K562 (cell line): ENCODE data around the gene TMEM234. TPM values are rescaled to one million over a fixed set of nuclear protein-coding genes. Genes with fewer than 3 reads are reported as not detected.

Source experiments
- CBFA2T2 ChIP-seq: fragments of 450-650 bp; conservative IDR thresholded peaks from 2 replicates; pipeline ENCODE4 v1.6.1; 2017; ENCODE audit warnings: mild to moderate bottlenecking
- DMBX1 ChIP-seq: fragments of 250-450 bp; sonication (Bioruptor Pico); IDR thresholded peaks from 2 replicates; pipeline ENCODE4 v1.8.0; 2022; ENCODE audit warnings: inconsistent platforms, mild to moderate bottlenecking, moderate library complexity, borderline replicate concordance
- HDAC1 ChIP-seq, 2 experiments: fragments of 450-650 bp; IDR thresholded peaks; 2 replicates each; pipeline ENCODE4 v1.6.1; 2016 to 2017; ENCODE audit warnings: inconsistent platforms in 1 of 2, mild to moderate bottlenecking in 1 of 2, moderate library complexity in 1 of 2
- JUND ChIP-seq, 2 experiments: IDR thresholded peaks; 2 replicates in 1 of 2; 3 replicates in 1 of 2; pipeline ENCODE4 v1.6.1; 2011; ENCODE audit warnings: borderline replicate concordance in 2 of 2, low read depth in 2 of 2, low read length in 2 of 2, improper control_type of control experiment in 1 of 2, missing biosample characterization in 1 of 2, missing genetic modification characterization in 1 of 2, missing genetic modification reagents in 1 of 2
- MYC ChIP-seq, 2 experiments: fragments of 250-450 bp in 1 of 2; sonication (Bioruptor Pico) in 1 of 2; IDR thresholded peaks; 2 replicates each; pipeline versions ENCODE4 v1.5.1 to v1.6.1; 2012 to 2021; ENCODE audit warnings: low read depth in 2 of 2, borderline replicate concordance in 1 of 2, improper control_type of control experiment in 1 of 2, low read length in 1 of 2, mild to moderate bottlenecking in 1 of 2, moderate library complexity in 1 of 2
- POLR3G ChIP-seq: IDR thresholded peaks from 2 replicates; pipeline ENCODE4 v1.6.1; 2011; ENCODE audit not compliant: insufficient read length, insufficient replicate concordance; ENCODE audit errors: extremely low read depth
- SLC30A9 ChIP-seq: fragments of 250-450 bp; sonication (Bioruptor Pico); IDR thresholded peaks from 2 replicates; pipeline ENCODE4 v1.8.0; 2022; ENCODE audit warnings: mild to moderate bottlenecking, moderate library complexity
- SMAD4 ChIP-seq: fragments of 250-450 bp; sonication (Bioruptor Pico); conservative IDR thresholded peaks from 2 replicates; pipeline ENCODE4 v1.8.0; 2021; ENCODE audit warnings: inconsistent platforms, mild to moderate bottlenecking, moderate library complexity
- THRAP3 ChIP-seq: fragments of 450-650 bp; IDR thresholded peaks from 2 replicates; pipeline ENCODE4 v1.6.1; 2016; ENCODE audit warnings: mild to moderate bottlenecking, inconsistent platforms, borderline replicate concordance
- ZFX ChIP-seq: sonication (generic); formaldehyde crosslinking; IDR thresholded peaks from 2 replicates; pipeline ENCODE4 v1.8.0; 2022; ENCODE audit warnings: mild to moderate bottlenecking, missing genetic modification reagents, moderate library complexity
- ZNF717 ChIP-seq: fragments of 250-450 bp; sonication (Bioruptor Pico); IDR thresholded peaks from 2 replicates; pipeline ENCODE4 v1.5.0; 2021
- polyA plus RNA-seq, 8 experiments: library from polyadenylated mRNA; depleted of rRNA in 4 of 8; stranded (reverse) in 5 of 8; unstranded in 3 of 8; fragments of >200 nt; fragmentation: Nextera tagmentation in 2 of 8; fragmentation: Illumina TruSeq in 1 of 8; extraction: Ambion mirVana in 2 of 8; extraction: Trizol in 1 of 8; gene quantifications; 2 replicates each; pipeline versions ENCODE4 v1.2.1 to v1.2.3, GENCODE V29; 2011 to 2014; ENCODE audit warnings: inconsistent platforms in 1 of 8, missing spikeins in 1 of 8
- total RNA-seq, 7 experiments: library from RNA; depleted of rRNA in 6 of 7; stranded (reverse); fragments of >200 nt in 6 of 7; fragmentation: Illumina TruSeq in 2 of 7; extraction: Trizol in 2 of 7; gene quantifications; 2 replicates each; pipeline versions ENCODE4 v1.2.1 to v1.2.3, GENCODE V29; 2011 to 2021; ENCODE audit warnings: low replicate concordance in 1 of 7
- TF ChIP-seq, protein P1 (sequence below): fragments of 450-650 bp; IDR thresholded peaks from 2 replicates; pipeline ENCODE4 v1.6.1; 2014; ENCODE audit warnings: low read depth, mild to moderate bottlenecking, moderate library complexity, borderline replicate concordance
- TF ChIP-seq, protein P2 (sequence below), 2 experiments: fragments of 450-650 bp in 1 of 2; sonication (generic) in 1 of 2; formaldehyde crosslinking; conservative IDR thresholded peaks; 2 replicates each; pipeline versions ENCODE4 v1.4.0 to v1.8.1; 2020 to 2022; ENCODE audit warnings: mild to moderate bottlenecking in 1 of 2, missing genetic modification reagents in 1 of 2

TMEM234 gene
- total and polyA plus RNA-seq, 9 of the 15 experiments (the other 6 are each of a cell fraction or from before 2014, with no cell fraction given) = 5.0 to 12.9 (median 7.6) TPM

DNA sequence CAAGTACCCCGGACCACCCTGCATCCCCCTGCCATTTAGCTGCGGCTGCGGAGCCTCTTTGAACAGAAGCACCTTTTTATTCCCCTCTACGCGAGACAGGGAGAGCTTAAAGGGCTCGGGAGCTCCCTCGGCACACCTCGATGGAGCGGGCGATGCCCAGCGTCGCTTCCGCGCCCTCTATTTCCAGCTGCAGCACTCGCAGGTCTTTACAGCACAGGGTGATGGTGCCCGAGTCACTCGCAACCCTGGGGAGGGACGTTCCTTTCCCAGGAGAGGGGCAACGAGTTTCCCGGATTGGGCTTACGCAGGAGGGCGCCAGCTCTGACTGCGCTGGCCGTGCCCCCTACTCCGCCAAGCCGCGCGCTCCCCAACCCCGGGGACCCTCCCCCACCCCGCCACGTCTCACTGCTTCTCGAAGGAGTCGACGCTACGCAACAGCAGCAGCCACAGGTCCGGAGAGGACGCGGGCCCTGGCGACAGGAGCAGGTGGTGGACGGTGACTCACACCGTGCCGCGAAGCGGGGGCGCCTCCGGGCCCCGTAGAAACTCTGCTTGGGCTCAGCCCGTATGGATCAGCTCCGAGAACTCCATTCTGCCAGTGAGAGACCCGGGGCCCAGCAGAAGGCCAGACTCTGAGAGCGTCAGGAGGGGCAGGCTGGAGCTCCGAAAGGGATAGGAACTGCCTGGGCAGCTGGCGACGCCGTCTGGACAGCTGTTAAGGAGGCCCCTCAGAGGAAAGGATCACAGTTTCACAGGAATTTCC, 19.0 kb upstream of the TMEM234 start (continued):
- TF ChIP-seq, protein P1, sequence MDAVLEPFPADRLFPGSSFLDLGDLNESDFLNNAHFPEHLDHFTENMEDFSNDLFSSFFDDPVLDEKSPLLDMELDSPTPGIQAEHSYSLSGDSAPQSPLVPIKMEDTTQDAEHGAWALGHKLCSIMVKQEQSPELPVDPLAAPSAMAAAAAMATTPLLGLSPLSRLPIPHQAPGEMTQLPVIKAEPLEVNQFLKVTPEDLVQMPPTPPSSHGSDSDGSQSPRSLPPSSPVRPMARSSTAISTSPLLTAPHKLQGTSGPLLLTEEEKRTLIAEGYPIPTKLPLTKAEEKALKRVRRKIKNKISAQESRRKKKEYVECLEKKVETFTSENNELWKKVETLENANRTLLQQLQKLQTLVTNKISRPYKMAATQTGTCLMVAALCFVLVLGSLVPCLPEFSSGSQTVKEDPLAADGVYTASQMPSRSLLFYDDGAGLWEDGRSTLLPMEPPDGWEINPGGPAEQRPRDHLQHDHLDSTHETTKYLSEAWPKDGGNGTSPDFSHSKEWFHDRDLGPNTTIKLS = peak; percentile 32; the same call in 1 of the 2 replicates
- TF ChIP-seq THRAP3 = no peak
- TF ChIP-seq SMAD4 (CRISPR knock-in tag) = peak; percentile 45; the same call in 1 of the 2 replicates
- TF ChIP-seq HDAC1 (IDR thresholded peaks at IDR 0.05) = 0 out of 4 replicates have a peak, but pooled peaks of 1 of the 2 experiments have one; percentile 10
- no peak for TF ChIP-seq DMBX1 (CRISPR knock-in tag)
- TF ChIP-seq ZNF717 (CRISPR knock-in tag) = no peak
- peak; percentile 84 for TF ChIP-seq JUND (IDR thresholded peaks at IDR 0.05; ENCODE audit: borderline replicate concordance, low read depth, low read length)
- TF ChIP-seq JUND (tag; IDR thresholded peaks at IDR 0.05; ENCODE audit: borderline replicate concordance, low read depth, low read length) = 0 out of 3 replicates have a peak, but pooled peaks have one; percentile 18
- no peak for TF ChIP-seq MYC (IDR thresholded peaks at IDR 0.05; ENCODE audit: low read depth, low read length)
- no peak for TF ChIP-seq MYC (CRISPR knock-in tag; IDR thresholded peaks at IDR 0.05; ENCODE audit: borderline replicate concordance, low read depth)
- TF ChIP-seq SLC30A9 = no peak
- no peak for TF ChIP-seq POLR3G
- peak; percentile 33 for TF ChIP-seq CBFA2T2
- TF ChIP-seq, protein P2, sequence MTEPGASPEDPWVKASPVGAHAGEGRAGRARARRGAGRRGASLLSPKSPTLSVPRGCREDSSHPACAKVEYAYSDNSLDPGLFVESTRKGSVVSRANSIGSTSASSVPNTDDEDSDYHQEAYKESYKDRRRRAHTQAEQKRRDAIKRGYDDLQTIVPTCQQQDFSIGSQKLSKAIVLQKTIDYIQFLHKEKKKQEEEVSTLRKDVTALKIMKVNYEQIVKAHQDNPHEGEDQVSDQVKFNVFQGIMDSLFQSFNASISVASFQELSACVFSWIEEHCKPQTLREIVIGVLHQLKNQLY (CRISPR knock-in tag; conservative IDR thresholded peaks at IDR 0.05) = no peak
- peak; percentile 69 for TF ChIP-seq ZFX (CRISPR knock-in tag)
- TF ChIP-seq, all 486 proteins: peak for 34
